GM19035 (cell line): ENCODE results near the gene KRTAP5-2.

Experiments used
- ATAC-seq: cut with Tn5 transposase; IDR thresholded peaks from one replicate; pipeline ENCODE4 v1.9.1; 2021; ENCODE audit not compliant: unreplicated experiment

Gene KRTAP5-2

DNA sequence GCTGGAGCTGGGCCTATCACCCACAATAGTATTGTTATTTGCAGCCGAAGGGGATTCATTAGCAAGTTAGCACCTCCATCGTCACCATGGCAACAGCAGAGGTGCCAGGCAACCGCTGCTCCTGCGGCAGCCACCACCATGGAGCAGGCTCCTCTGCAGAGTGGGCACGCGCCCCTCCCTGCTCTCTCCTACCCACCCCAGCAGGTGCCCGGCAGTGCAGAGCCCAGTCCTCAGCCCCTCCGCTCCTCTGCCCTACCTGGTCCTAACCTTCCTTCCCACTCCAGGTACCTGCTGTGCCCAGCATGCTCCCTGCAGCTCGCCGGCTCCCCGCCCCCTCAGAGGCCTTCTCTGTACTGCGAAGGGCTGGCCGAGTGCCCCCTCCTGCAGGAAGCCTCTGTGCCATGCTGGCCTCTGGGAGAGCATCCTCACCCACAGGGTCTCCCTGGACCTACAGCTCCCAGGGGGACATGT is 29.6 kb downstream of the KRTAP5-2 start:
- ATAC-seq, result no peak

GRCh38 chr11:1567721-1568100 is 30.4 kb downstream of the KRTAP5-2 start:
- no peak for ATAC-seq

DNA sequence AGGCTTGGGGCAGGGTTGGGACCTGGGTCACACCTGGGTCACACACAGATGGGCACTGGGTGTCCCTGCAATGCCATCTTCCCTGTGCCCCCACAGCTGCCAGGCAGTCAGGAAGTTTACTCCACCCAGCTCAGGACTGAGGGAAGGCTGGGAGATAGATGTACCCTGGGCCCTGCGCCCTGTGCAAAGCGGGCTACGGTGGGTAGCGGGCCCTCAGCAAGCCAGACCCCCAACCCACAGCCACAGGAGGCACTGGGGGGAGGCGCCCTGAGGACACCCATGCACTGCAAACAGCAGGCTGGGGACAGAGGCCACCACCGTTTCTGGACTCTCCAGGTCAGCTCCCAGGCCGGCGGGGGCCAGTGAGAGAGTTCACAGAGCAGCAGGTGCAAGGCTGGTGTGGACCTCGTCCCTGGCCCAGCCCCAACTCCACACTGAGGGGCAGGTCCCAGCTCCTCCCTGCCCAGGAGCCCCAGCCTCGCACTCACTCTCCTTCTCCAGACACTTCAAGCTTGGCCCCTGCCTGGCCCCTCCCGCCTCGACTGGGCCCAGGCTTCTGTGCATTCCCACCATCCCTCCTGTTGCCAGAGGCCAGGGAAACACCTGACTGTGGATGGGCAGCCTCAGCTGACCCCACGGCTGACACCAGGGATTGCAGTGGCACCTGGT is 30.9 kb downstream of the KRTAP5-2 start:
- no peak for ATAC-seq

DNA sequence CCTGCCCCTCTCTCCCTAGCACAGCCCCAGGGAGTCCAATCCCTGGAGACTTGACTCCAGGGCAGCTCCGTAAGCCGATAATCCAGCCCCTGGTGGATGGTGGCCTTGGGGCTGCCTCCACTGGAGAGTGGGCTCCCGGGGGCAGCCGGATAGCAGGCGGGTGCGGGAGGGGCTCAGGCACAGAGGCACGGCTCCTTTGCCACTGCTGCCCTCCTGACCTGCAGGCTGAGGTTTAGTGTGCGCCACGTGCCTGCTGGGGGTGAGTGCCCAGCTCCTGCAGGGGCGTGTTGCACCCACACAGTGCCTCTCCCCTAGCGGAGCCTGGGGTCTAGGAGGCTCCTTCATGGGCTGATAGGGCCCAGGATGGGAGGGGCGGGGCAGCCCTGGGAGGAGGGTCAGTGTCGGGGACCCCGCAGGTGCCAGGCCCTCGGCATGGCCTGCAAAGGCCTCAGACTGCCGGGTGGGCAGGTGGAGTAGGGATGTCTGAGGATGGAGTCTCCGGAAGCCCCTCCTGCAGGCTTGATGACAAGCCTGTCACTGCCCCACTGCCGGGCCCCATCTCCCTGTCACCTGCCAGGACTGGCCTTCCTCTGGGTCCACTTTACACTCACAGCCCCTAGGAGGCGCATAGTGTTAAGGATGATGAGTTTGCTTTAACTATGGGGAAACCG is 31.6 kb downstream of the KRTAP5-2 start:
- ATAC-seq, result no peak

GRCh38 chr11:1565904-1566247 is 32.2 kb downstream of the KRTAP5-2 start:
- ATAC-seq, result no peak

DNA sequence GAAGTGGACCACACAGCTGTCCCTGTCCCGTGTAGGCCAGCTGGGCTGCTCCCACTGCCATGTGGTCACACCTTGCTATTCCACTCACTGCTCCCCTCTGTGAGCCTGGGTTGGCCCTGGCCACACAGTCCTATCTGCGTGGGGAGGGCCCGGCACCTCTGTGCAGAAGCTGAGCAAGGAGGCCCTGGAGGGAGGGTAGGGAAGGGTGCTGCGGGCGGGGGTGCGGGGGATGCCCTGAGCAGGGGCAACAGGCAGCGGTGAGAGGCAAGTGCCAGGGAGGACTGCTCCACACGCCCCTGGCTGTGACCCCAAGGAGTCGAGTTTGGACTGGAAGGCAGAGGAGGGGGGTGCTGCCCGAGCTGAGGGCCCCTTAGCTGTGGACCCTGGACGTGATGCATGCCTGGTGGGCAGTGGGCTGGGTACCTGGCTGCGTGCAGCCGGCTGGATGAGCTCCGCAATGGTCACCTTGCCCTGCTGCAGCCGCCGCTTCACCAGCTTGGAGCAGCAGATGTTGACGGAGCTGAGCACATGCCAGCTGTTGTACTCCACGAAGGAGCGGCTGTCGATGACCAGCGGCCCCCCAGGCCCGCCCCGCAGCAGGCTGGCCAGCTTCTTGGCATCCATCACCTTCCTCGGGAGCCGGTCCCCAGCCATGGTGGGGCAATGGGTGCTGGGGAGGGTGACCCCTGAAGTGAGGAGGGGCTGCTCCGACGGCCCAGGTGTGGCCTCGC is 32.8 kb downstream of the KRTAP5-2 start:
- no peak for ATAC-seq

GRCh38 chr11:1564535-1565172 is 33.4 kb downstream of the KRTAP5-2 start:
- ATAC-seq, result no peak

GRCh38 chr11:1563697-1564534 is 34.2 kb downstream of the KRTAP5-2 start:
- ATAC-seq, result no peak

DNA sequence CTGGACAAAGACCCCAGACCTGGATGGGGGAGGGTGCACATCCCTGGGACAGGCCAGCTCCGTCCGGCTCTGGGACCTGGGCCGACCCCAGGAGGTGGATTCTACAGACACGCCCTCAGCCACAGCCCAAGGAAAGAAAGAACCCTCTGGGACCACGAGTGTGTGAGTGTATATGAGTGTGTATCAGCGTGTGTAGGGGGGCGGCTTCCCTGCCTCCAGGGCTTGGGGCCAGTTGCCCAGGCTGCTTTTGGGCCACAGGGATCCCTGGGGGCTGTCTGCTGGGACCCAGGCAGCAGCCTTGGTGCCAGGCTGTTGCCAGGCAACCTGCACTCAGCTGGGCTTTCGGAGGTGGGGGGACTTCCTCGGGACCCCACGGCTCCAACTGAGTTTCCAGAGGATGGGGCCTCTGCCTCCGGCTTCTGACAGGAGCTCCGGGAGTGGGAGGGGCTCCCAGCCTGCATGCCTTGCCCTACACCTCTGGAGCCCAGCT is 34.9 kb downstream of the KRTAP5-2 start:
- ATAC-seq, result no peak

GRCh38 chr11:1562469-1563148 is 35.5 kb downstream of the KRTAP5-2 start:
- ATAC-seq, result no peak

- no peak for ATAC-seq
Observed at GRCh38 chr11:1561955-1562354, 36.1 kb downstream of the KRTAP5-2 start.

GRCh38 chr11:1561266-1561665 is 36.8 kb downstream of the KRTAP5-2 start:
- no peak for ATAC-seq

DNA sequence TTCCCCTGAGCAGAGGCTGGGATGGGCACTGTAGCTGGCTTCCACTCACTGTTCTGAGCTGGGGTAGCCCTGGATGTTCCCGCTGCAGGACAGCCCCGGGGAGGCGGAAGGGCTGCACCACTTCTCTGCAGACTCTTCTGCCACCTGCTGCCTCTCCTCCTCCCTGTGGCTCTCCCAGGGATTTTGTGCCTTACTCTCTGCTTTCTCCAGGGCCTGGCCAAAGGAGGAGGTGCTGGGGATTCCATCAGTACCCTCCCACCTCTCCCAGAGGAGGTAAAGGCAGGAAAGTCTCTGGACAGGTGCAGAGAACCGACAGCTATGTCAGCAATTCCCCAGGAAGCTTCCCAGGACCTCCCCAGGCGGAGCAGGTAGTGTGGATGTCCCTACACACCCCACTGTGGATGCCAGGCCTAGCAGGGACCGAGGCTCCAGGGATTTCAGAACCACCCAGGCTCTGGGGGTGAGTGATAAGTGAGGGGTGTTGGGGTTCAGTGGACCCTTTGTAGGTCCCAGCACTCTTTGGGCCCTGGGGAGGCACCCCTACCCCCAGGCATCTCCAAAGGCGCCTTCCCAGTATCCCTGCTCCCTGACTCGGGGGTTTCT is 37.3 kb downstream of the KRTAP5-2 start:
- no peak for ATAC-seq

- ATAC-seq, result no peak
Observed at GRCh38 chr11:1560002-1560648, 38.0 kb downstream of the KRTAP5-2 start.

GRCh38 chr11:1559111-1559951 is 38.8 kb downstream of the KRTAP5-2 start:
- no peak for ATAC-seq

DNA sequence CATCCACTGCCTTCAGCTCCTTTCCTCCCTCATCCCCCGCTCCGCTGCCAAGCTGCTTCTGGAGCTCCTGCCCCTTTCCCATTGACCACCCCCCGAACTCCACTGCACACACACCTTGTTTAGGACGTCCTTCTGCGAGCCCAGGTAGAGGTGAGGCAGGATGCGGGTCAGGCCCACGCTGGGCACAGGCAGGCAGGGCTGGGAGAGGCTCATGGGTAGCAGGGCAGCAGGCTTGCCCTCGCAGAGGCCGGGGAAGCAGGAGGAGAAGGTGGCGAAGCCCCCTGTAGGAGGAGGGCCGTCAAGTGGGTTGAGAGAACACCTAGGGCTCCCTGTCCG is 39.4 kb downstream of the KRTAP5-2 start:
- no peak for ATAC-seq

GRCh38 chr11:1557904-1558774 is 40.0 kb downstream of the KRTAP5-2 start:
- ATAC-seq, result no peak
